DOHH2 (cell line): Measurements from ENCODE around the gene ADGRF3.
"Not testable (repeated sequence)": the region's sequence is repeated elsewhere in the genome, so short reads cannot be mapped to it uniquely, and the experiment has no call there.

ENCODE experiments used
- H3F3A ChIP-seq: fragments of 200-600 bp; sonication (generic), shearing (Covaris generic); 2 replicates; pipeline ENCODE4 v1.6.0; 2016; ENCODE audit warnings: antibody characterized with exemption, mild to moderate bottlenecking; ENCODE audit not compliant: control insufficient read depth, insufficient read depth
- H3K27ac ChIP-seq: fragments of 200-600 bp; sonication (generic); 2 replicates; pipeline ENCODE4 v1.5.1; 2014; ENCODE audit warnings: low read depth, mild to moderate bottlenecking, low read length, moderate library complexity
- H3K27me3 ChIP-seq: fragments of 200-600 bp; sonication (generic); 2 replicates; pipeline ENCODE4 v1.6.1; 2014; ENCODE audit warnings: mild to moderate bottlenecking, low read length, mixed read lengths; ENCODE audit not compliant: control insufficient read depth
- H3K36me3 ChIP-seq: fragments of 200-600 bp; sonication (generic); 2 replicates; pipeline ENCODE4 v1.6.1; 2014; ENCODE audit warnings: mild to moderate bottlenecking, low read length, moderate library complexity, mixed read lengths; ENCODE audit not compliant: control insufficient read depth
- H3K4me1 ChIP-seq: fragments of 200-600 bp; sonication (generic); 2 replicates; pipeline ENCODE4 v1.6.1; 2014; ENCODE audit warnings: mild to moderate bottlenecking, low read length, mixed read lengths; ENCODE audit not compliant: control insufficient read depth
- H3K4me2 ChIP-seq: fragments of 200-600 bp; sonication (generic); 2 replicates; pipeline ENCODE4 v1.6.0; 2014; ENCODE audit warnings: mild to moderate bottlenecking, low read length, moderate library complexity
- H3K4me3 ChIP-seq: fragments of 200-600 bp; sonication (generic); 2 replicates; pipeline ENCODE4 v1.5.1; 2014; ENCODE audit warnings: mild to moderate bottlenecking, low read length, mixed read lengths
- H3K79me2 ChIP-seq: fragments of 200-600 bp; sonication (generic); 2 replicates; pipeline ENCODE4 v1.6.1; 2014; ENCODE audit warnings: mild to moderate bottlenecking, low read length, mixed read lengths; ENCODE audit not compliant: control insufficient read depth
- H3K9me2 ChIP-seq: fragments of 200-600 bp; sonication (generic); replicated peaks from 2 replicates; pipeline ENCODE4 v1.6.1; 2014; ENCODE audit warnings: mild to moderate bottlenecking, low read length, mixed read lengths; ENCODE audit not compliant: control insufficient read depth
- H3K9me3 ChIP-seq: fragments of 200-600 bp; sonication (generic); 2 replicates; pipeline ENCODE4 v1.6.1; 2014; ENCODE audit warnings: antibody characterized with exemption, low read length, mixed read lengths; ENCODE audit not compliant: control insufficient read depth, insufficient read depth
- H4K20me1 ChIP-seq: fragments of 200-600 bp; sonication (generic); 2 replicates; pipeline ENCODE4 v1.6.0; 2014; ENCODE audit warnings: low read depth, mild to moderate bottlenecking, antibody characterized with exemption, low read length, moderate library complexity; ENCODE audit not compliant: control insufficient read depth, insufficient read depth
- CTCF ChIP-seq: fragments of 200-600 bp; sonication (generic); IDR thresholded peaks from one replicate; pipeline ENCODE4 v1.5.1; 2014; ENCODE audit warnings: antibody characterized with exemption, mild to moderate bottlenecking, low read depth, low read length; ENCODE audit not compliant: poor library complexity, severe bottlenecking
- EZH2phosphoT487 ChIP-seq: fragments of 200-600 bp; sonication (generic); IDR thresholded peaks from 2 replicates; pipeline ENCODE4 v1.6.1; 2017; ENCODE audit warnings: borderline replicate concordance, mild to moderate bottlenecking, antibody characterized with exemption, low read length, moderate library complexity, mixed read lengths

Gene ADGRF3

GRCh38 chr2:26268213-26268612 is 78.4 kb downstream of the ADGRF3 start:
- Histone ChIP-seq H4K20me1 (no peaks in the 10 kb centered on the region), H3K9me3 (no peaks in the 10 kb centered on the region), H3K4me2 (no peak overlapping the region), H3K4me3 (no peak overlapping the region), H3K79me2 (no peaks in the 10 kb centered on the region), H3K36me3 (no peaks in the 10 kb centered on the region; the same call in 1 of the 2 replicates), H3K9me2 (no peaks in the 10 kb centered on the region), H3K27ac (no peak overlapping the region), H3K27me3 (no peaks in the 10 kb centered on the region), H3K4me1 (peaks cover 19% of the 10 kb centered on the region), H3F3A (peaks cover 11% of the 10 kb centered on the region; the same call in 1 of the 2 replicates)
- no peak for TF ChIP-seq CTCF
- TF ChIP-seq EZH2phosphoT487 = no peak

DNA sequence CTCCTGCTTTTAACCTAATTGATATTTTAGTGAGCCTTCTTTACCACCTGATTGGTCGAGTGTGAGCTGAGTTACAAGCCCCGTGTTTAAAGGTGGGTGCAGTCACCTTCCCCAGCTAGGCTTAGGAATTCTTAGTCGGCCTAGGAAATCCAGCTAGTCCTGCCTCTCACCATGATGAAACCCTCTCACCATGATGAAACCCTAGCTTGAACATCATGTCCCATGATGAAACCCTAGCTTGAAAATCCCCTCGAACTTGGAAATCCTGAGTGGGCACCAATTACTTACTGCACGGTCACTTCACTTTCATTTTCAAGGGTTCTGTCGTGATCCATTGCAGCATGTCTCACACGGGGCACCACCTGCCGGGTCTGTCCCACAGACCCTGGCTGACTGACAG is 87.8 kb downstream of the ADGRF3 start:
- H3K27me3 ChIP-seq, H4K20me1 ChIP-seq, H3K36me3 ChIP-seq, H3K79me2 ChIP-seq, H3K9me3 ChIP-seq, H3K9me2 ChIP-seq, H3K27ac ChIP-seq, H3K4me1 ChIP-seq, H3K4me2 ChIP-seq, H3K4me3 ChIP-seq, H3F3A ChIP-seq: not testable (repeated sequence)
